Stomach smooth muscle (tissue), 2 donors: ENCODE results near the gene MYH14.

Source experiments
- H3K27ac ChIP-seq: one replicate; pipeline ENCODE4 v1.7.0; 2013; ENCODE audit warnings: mild to moderate bottlenecking, low read length, inconsistent platforms
- H3K27me3 ChIP-seq, 2 donors: one replicate each; pipeline ENCODE4 v1.7.0; 2013; ENCODE audit warnings: low read length in 2 of 2; ENCODE audit not compliant: insufficient read depth in 2 of 2, control insufficient read depth in 1 of 2
- H3K36me3 ChIP-seq, 2 donors: one replicate each; pipeline ENCODE4 v1.7.0; 2013; ENCODE audit warnings: low read length in 2 of 2; ENCODE audit not compliant: control insufficient read depth in 2 of 2, insufficient read depth in 2 of 2
- H3K4me1 ChIP-seq: one replicate; pipeline ENCODE4 v1.7.0; 2013; ENCODE audit warnings: low read length; ENCODE audit not compliant: control insufficient read depth, insufficient read depth
- H3K4me3 ChIP-seq, 2 donors: one replicate each; pipeline ENCODE4 v1.7.0; 2013; ENCODE audit warnings: low read length in 2 of 2
- H3K9ac ChIP-seq, 2 donors: one replicate each; pipeline ENCODE4 v1.7.0; 2013; ENCODE audit warnings: low read length in 2 of 2, mild to moderate bottlenecking in 1 of 2
- H3K9me3 ChIP-seq, 2 donors: one replicate each; pipeline ENCODE4 v1.7.0; 2013; ENCODE audit warnings: low read length in 2 of 2; ENCODE audit not compliant: control insufficient read depth in 2 of 2
- donor health status: healthy.
- donor health status: Pancreatic carcinoma.

Gene MYH14

DNA sequence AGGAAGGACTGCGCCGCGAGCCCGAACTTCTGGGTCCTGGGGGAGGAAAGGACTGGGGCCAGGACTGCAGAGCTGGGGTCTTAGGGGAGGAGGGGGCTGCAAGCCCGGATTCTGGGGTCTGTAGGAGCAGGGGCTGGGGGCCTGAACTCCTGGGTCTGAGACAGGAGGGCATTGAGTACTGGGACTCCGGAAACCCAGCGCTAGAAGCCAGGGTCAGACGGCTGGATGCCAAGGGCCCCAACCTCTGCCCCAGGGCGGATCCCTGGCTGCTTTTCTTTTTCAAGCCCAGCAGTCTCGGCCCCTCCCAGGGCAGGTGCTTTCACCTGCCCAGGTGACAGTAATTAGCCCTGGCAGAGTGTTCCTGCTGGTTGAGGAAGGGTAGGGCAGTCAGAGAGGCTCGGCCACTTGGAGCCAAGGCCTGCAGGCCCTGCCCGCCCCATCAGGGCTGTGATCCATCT is 2.3 kb downstream of the MYH14 start:
- Histone ChIP-seq H3K27me3 (peaks cover 32 to 45% of the 10 kb centered on the region in 2 donors), H3K4me3 (no peak overlapping the region), H3K36me3 (no peaks in the 10 kb centered on the region), H3K9me3 (no peaks in the 10 kb centered on the region), H3K4me1 (peaks cover 9% of the 10 kb centered on the region), H3K27ac (no peak overlapping the region), H3K9ac (no peak overlapping the region)

DNA sequence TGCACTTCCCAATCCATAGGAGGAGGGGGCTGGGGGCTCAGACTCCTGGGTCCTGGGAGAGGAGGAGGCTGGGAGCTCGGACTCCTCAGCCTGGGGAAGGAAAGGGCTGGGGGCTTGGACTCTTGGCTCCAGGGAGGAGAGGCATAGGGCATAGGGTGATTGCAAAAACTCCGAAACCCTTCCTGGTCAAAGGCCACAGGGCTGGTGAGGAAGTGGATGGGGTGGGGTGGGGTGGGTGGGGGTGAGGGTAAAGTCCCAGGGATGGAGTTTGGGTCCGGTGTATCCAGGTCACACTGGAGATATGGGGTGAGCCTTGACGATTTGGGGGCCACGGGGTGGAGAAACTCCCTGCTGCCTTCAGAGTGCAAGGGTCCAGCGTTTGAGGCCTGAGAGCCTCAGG is 2.8 kb downstream of the MYH14 start:
- Histone ChIP-seq H3K9ac (no peak overlapping the region), H3K9me3 (no peaks in the 10 kb centered on the region), H3K27me3 (peaks cover 28 to 41% of the 10 kb centered on the region in 2 donors), H3K4me1 (peaks cover 9% of the 10 kb centered on the region), H3K36me3 (no peaks in the 10 kb centered on the region), H3K27ac (no peak overlapping the region), H3K4me3 (no peak overlapping the region)

DNA sequence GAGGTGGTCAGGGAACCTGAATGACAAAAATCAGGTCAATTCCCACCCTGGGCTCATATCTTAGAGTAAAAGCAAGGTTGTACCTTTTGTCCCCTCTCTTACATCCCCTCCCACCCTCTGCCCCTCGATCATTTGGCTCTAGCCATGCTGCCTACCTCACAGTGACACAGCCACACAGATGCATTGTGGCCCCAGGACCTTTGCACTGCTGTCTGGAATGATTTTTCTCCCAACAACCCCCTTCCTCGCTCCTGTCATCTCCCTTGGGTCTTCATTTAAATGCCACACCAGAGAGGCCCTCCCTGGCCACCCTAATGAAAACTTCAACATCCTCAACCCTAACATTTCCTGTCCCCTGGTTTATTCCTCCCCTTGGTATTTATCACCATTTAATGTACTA is 4.3 kb downstream of the MYH14 start:
- peaks cover 0 to 4% of the 10 kb centered on the region in 2 donors for H3K9me3 ChIP-seq
- peaks cover 21 to 30% of the 10 kb centered on the region in 2 donors for H3K27me3 ChIP-seq
- no peaks in the 10 kb centered on the region for H3K36me3 ChIP-seq
- H3K9ac ChIP-seq = no peak overlapping the region
- no peak overlapping the region for H3K27ac ChIP-seq
- peaks cover 9% of the 10 kb centered on the region for H3K4me1 ChIP-seq
- no peak overlapping the region for H3K4me3 ChIP-seq

DNA sequence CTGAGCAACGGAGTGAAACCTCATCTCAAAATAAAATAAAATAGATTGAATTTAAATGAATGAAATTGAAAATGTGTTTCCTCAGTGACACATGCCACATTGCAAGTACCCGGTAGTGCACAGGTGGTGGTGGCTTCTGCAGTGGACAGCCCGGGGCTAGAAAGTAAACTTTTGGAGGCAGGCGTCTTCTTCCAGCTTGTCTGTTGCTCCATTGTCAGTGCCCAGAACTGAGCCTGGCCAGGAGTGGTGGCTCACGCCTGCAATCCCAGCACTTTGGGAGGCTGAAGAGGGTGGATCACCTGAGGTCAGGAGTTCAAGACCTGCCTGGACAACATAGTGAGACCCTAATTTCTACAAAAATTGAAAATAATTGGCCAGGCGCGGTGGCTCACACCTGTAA is 5.7 kb downstream of the MYH14 start:
- peaks cover 4% of the 10 kb centered on the region for H3K4me1 ChIP-seq
- no peak overlapping the region for H3K27ac ChIP-seq
- H3K36me3 ChIP-seq = no peaks in the 10 kb centered on the region
- H3K9me3 ChIP-seq = peaks cover 0 to 4% of the 10 kb centered on the region in 2 donors
- no peak overlapping the region for H3K9ac ChIP-seq
- H3K27me3 ChIP-seq = peaks cover 13 to 17% of the 10 kb centered on the region in 2 donors
- H3K4me3 ChIP-seq = no peak overlapping the region

DNA sequence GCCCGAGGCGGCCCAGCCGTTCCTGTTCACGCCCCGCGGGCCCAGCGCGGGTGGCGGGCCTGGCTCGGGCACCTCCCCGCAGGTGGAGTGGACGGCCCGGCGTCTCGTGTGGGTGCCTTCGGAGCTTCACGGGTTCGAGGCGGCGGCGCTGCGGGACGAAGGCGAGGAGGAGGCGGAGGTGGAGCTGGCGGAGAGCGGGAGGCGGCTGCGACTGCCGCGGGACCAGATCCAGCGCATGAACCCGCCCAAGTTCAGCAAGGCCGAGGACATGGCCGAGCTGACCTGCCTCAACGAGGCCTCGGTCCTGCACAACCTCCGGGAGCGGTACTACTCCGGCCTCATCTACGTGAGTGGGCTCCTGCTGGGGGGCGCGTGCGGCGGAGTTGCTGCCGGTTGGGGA is 7.0 kb downstream of the MYH14 start:
- H3K27ac ChIP-seq = no peak overlapping the region
- H3K36me3 ChIP-seq = no peaks in the 10 kb centered on the region
- H3K4me3 ChIP-seq = no peak overlapping the region
- no peak overlapping the region for H3K9ac ChIP-seq
- H3K9me3 ChIP-seq = peaks cover 0 to 4% of the 10 kb centered on the region in 2 donors
- peaks cover under 1% of the 10 kb centered on the region for H3K4me1 ChIP-seq
- peaks cover 5 to 8% of the 10 kb centered on the region in 2 donors for H3K27me3 ChIP-seq

DNA sequence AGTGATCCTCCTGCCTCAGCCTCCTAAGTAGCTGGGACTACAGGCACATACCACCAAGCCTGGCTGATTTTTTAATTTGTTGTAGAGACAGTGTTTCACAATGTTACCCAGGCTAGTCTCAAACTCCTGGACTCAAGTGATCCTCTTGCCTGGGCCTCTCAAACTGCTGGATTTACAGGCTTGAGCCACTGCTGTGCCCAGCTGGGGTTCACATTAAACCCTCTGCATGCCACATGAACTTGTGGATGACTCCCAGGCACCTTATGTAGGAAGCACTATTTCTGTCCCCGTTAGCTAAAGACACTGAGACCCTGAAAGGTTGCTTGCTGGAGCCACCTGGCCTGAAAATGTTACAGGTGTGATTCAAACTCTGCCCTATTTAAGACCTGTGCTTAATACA is 10.5 kb downstream of the MYH14 start:
- Histone ChIP-seq H3K27me3 (no peaks in the 10 kb centered on the region), H3K27ac (no peak overlapping the region), H3K9me3 (peaks cover 0 to 4% of the 10 kb centered on the region in 2 donors), H3K4me3 (no peak overlapping the region), H3K9ac (no peak overlapping the region), H3K4me1 (no peaks in the 10 kb centered on the region), H3K36me3 (no peaks in the 10 kb centered on the region)

DNA sequence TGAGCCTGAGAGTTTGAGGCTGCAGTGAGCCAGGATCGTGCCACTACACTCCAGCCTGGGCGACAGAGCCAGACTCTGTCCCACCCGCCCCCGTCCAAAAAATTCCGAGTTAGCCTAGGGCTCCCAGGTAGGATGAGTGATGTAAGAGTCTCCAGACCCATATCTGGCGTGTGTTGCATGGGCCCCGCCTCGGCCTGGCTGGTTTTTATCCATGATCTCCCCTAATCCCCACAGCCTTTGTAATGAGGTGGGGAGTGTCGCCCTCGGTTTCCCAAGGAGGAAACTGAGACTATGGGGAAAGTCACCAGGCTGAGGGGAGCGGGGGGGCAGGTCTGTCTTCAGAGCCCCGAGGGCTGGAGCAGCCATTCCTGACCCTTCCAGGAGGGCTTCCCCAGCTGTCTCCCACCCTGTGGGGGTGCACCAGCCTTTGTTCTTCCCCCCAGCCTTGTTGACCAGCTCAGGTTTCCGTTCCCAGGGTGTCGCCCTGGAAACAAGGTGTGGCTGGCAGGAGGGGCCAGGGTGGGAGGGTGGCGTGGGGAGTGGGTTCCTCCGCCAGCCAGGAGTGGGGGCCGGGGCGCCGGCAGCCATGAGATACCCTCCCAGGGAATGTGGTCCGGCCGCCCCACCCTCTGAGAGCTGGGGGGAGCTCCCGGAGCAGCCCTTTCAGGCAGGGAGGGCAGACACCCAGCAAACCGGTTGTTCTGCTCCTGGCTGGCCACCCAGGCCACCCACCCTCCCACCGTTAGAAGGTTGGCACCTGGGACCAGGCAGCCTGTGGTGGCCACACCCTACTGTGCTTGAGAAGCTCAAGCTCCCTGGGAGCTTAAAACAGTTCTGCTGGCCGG is 11.5 kb downstream of the MYH14 start:
- H3K9me3 ChIP-seq = peaks cover 0 to 4% of the 10 kb centered on the region in 2 donors
- no peak overlapping the region for H3K9ac ChIP-seq
- H3K27ac ChIP-seq = no peak overlapping the region

GRCh38 chr19:50215820-50216219 is 12.4 kb downstream of the MYH14 start:
- Histone ChIP-seq H3K27me3 (no peaks in the 10 kb centered on the region), H3K4me1 (no peaks in the 10 kb centered on the region), H3K4me3 (no peak overlapping the region), H3K27ac (no peak overlapping the region), H3K9ac (no peak overlapping the region), H3K9me3 (peaks cover 0 to 4% of the 10 kb centered on the region in 2 donors), H3K36me3 (no peaks in the 10 kb centered on the region)

More for the DNA sequence above, 11.5 kb downstream of the MYH14 start:
- Histone ChIP-seq H3K4me3 (no peak overlapping the region), H3K27me3 (no peaks in the 10 kb centered on the region), H3K4me1 (no peaks in the 10 kb centered on the region), H3K36me3 (no peaks in the 10 kb centered on the region)

DNA sequence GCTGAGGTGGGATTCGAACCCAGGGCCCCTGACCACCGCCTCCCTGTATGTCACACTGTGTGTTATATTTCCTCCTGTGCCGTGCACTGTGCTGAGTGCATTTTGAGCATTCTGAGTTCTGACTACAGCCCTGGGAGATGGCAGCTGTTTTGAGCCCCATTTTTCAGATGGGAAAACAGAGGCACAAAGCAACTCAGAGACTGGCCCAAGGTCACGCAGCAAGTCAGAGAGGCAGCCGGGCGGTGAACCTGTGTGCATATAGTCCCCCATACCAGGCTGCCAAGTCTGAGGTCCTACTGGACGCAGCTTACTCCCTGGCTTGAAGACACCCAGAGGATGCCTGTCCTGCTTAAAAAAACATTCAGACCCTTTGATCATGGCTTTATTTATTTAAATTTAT is 17.7 kb downstream of the MYH14 start:
- H3K27me3 ChIP-seq = peaks cover 2 to 5% of the 10 kb centered on the region in 2 donors
- H3K27ac ChIP-seq = no peak overlapping the region
- H3K4me3 ChIP-seq = no peak overlapping the region
- no peak overlapping the region for H3K9ac ChIP-seq
- no peaks in the 10 kb centered on the region for H3K4me1 ChIP-seq
- H3K36me3 ChIP-seq = no peaks in the 10 kb centered on the region
- H3K9me3 ChIP-seq = peaks cover 0 to 10% of the 10 kb centered on the region in 2 donors

DNA sequence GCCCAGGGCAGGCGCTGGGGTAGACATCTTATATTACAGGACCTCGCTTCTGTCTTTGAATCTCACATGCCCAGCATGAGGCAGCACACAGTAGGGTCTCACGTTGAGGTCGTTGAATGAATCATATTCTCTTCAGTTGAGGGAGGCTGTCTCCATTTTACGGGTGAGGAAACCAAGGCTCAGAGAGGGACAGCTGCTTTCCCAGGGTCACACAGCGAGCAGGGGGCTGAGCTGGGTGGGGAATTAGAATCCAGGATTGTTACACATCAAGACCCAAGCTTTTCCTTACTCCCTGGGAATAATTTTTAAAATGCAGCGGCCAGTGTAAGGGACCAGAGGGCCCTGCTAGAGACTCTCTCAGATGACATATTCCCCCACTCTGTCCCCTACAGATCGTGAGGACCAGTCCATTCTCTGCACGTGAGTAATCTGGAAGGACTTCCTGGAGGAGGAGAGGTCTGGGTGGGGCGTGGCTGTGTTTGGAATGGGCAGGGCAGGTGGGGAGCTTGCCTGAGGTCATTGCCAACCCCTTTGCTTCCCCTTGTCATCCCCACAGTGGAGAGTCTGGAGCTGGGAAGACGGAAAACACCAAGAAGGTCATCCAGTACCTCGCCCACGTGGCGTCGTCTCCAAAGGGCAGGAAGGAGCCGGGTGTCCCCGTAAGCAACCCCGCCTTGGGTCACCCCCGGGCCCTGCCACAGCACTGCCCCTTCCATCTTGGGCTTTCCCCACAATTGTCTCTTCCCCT is 19.4 kb downstream of the MYH14 start:
- Histone ChIP-seq H3K4me1 (no peaks in the 10 kb centered on the region), H3K4me3 (no peak overlapping the region), H3K27ac (no peak overlapping the region), H3K9ac (no peak overlapping the region), H3K9me3 (peaks cover 0 to 10% of the 10 kb centered on the region in 2 donors), H3K27me3 (peaks cover 5 to 8% of the 10 kb centered on the region in 2 donors), H3K36me3 (no peaks in the 10 kb centered on the region)

DNA sequence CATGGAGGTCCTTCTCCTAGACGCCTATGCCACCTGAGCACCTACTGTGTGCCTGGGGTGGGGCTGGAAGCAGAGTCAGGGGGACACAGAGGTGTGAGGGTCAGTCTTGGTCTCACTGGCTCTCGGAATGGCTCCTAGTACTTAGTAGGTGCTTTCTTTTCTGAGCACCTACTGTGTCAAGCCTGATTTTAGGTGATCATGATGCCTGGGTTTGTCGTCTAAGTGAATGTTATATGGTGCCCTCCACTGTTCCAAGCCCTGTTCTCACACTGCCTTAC is 20.0 kb downstream of the MYH14 start:
- no peaks in the 10 kb centered on the region for H3K4me1 ChIP-seq
- peaks cover 0 to 10% of the 10 kb centered on the region in 2 donors for H3K9me3 ChIP-seq
- no peaks in the 10 kb centered on the region for H3K36me3 ChIP-seq
- peaks cover 5 to 8% of the 10 kb centered on the region in 2 donors for H3K27me3 ChIP-seq
- no peak overlapping the region for H3K4me3 ChIP-seq
- no peak overlapping the region for H3K27ac ChIP-seq
- H3K9ac ChIP-seq = no peak overlapping the region
